H9 (cell line): ENCODE data around the gene LAMTOR4. TPM values are rescaled to one million over a fixed set of nuclear protein-coding genes. Genes with fewer than 3 reads are reported as not detected.

Experiments used
- DNase-seq: peaks from one replicate; pipeline ENCODE4 v3.0.0-alpha.2; 2017
- H2AFZ ChIP-seq: one replicate; pipeline ENCODE4 v1.6.1; 2013; ENCODE audit warnings: mild to moderate bottlenecking, low read length, control low read depth, moderate library complexity
- H2AK5ac ChIP-seq: 2 replicates; pipeline ENCODE4 v1.6.1; 2013; ENCODE audit warnings: low read length, control low read depth, mixed read lengths; ENCODE audit not compliant: insufficient read length
- H2BK120ac ChIP-seq: one replicate; pipeline ENCODE4 v1.6.1; 2013; ENCODE audit warnings: low read depth, mild to moderate bottlenecking, low read length, control low read depth, inconsistent platforms; ENCODE audit not compliant: poor library complexity, severe bottlenecking
- H2BK12ac ChIP-seq: 2 replicates; pipeline ENCODE4 v1.6.1; 2013; ENCODE audit warnings: low read length, control low read depth, mixed read lengths, low read depth; ENCODE audit not compliant: insufficient read length
- H2BK15ac ChIP-seq: 2 replicates; pipeline ENCODE4 v1.6.1; 2013; ENCODE audit warnings: low read depth, low read length, control low read depth
- H2BK20ac ChIP-seq: one replicate; pipeline ENCODE4 v1.6.1; 2013; ENCODE audit warnings: low read depth, mild to moderate bottlenecking, low read length, control low read depth, inconsistent platforms; ENCODE audit not compliant: poor library complexity, severe bottlenecking
- H2BK5ac ChIP-seq: 2 replicates; pipeline ENCODE4 v1.6.1; 2013; ENCODE audit warnings: low read length, control low read depth, mixed read lengths; ENCODE audit not compliant: insufficient read length
- H3K14ac ChIP-seq: 2 replicates; pipeline ENCODE4 v1.6.1; 2013; ENCODE audit warnings: low read length, control low read depth; ENCODE audit not compliant: insufficient read depth
- H3K18ac ChIP-seq: 2 replicates; pipeline ENCODE4 v1.6.1; 2013; ENCODE audit warnings: low read depth, mild to moderate bottlenecking, mixed read lengths, low read length, control low read depth; ENCODE audit not compliant: insufficient read length
- H3K23ac ChIP-seq: 2 replicates; pipeline ENCODE4 v1.6.1; 2013; ENCODE audit warnings: low read length, control low read depth, mixed read lengths, low read depth; ENCODE audit not compliant: insufficient read length
- H3K23me2 ChIP-seq: 2 replicates; pipeline ENCODE4 v1.6.1; 2013; ENCODE audit warnings: low read depth, mild to moderate bottlenecking, mixed read lengths, low read length, control low read depth; ENCODE audit not compliant: insufficient read length, poor library complexity, severe bottlenecking
- H3K27ac ChIP-seq: 2 replicates; pipeline ENCODE4 v1.5.1; 2013; ENCODE audit warnings: low read length, control low read depth, mixed read lengths, low read depth; ENCODE audit not compliant: insufficient read length
- H3K27me3 ChIP-seq: 2 replicates; pipeline ENCODE4 v1.6.1; 2013; ENCODE audit warnings: low read length, control low read depth, inconsistent platforms; ENCODE audit not compliant: insufficient read depth
- H3K4ac ChIP-seq: 2 replicates; pipeline ENCODE4 v1.6.1; 2013; ENCODE audit warnings: low read depth, mild to moderate bottlenecking, control low read depth, inconsistent platforms, low read length, moderate library complexity
- H3K4me1 ChIP-seq: 2 replicates; pipeline ENCODE4 v1.6.1; 2013; ENCODE audit warnings: low read length, control low read depth, inconsistent platforms; ENCODE audit not compliant: insufficient read depth
- H3K4me2 ChIP-seq: 2 replicates; pipeline ENCODE4 v1.6.1; 2013; ENCODE audit warnings: low read length, control low read depth, mixed read lengths; ENCODE audit not compliant: insufficient read length, insufficient read depth
- H3K56ac ChIP-seq: 2 replicates; pipeline ENCODE4 v1.6.1; 2013; ENCODE audit warnings: low read depth, mild to moderate bottlenecking, mixed read lengths, low read length, control low read depth; ENCODE audit not compliant: insufficient read length
- H3K79me1 ChIP-seq: 2 replicates; pipeline ENCODE4 v1.6.1; 2013; ENCODE audit warnings: low read depth, mild to moderate bottlenecking, moderate library complexity, low read length, control low read depth, inconsistent platforms; ENCODE audit not compliant: insufficient read depth, poor library complexity, severe bottlenecking
- H3K79me2 ChIP-seq: 2 replicates; pipeline ENCODE4 v1.6.1; 2013; ENCODE audit warnings: low read length, control low read depth, inconsistent platforms; ENCODE audit not compliant: insufficient read depth
- H3K9ac ChIP-seq: 2 replicates; pipeline ENCODE4 v1.6.1; 2013; ENCODE audit warnings: low read length, control low read depth, mixed read lengths; ENCODE audit not compliant: insufficient read length; ENCODE audit errors: extremely low read depth
- H3K9me3 ChIP-seq: one replicate; pipeline ENCODE4 v1.6.1; 2013; ENCODE audit warnings: low read depth, low read length, inconsistent platforms; ENCODE audit not compliant: control insufficient read depth
- H3T11ph ChIP-seq: one replicate; pipeline ENCODE4 v1.6.1; 2013; ENCODE audit warnings: mild to moderate bottlenecking, low read length, control low read depth, inconsistent platforms
- H4K20me1 ChIP-seq: one replicate; pipeline ENCODE4 v1.6.1; 2013; ENCODE audit not compliant: control insufficient read depth, insufficient read length, insufficient read depth
- H4K5ac ChIP-seq: 2 replicates; pipeline ENCODE4 v1.6.1; 2013; ENCODE audit warnings: low read depth, mild to moderate bottlenecking, mixed read lengths, low read length, control low read depth; ENCODE audit not compliant: insufficient read length
- H4K8ac ChIP-seq: replicated peaks from 2 replicates; pipeline ENCODE4 v1.6.1; 2013; ENCODE audit warnings: low read length, control low read depth, mixed read lengths, low read depth; ENCODE audit not compliant: insufficient read length
- H4K91ac ChIP-seq: 2 replicates; pipeline ENCODE4 v1.6.1; 2013; ENCODE audit warnings: low read depth, mild to moderate bottlenecking, moderate library complexity, mixed read lengths, low read length, control low read depth; ENCODE audit not compliant: insufficient read length
- H3K27ac Mint-ChIP-seq, 3 experiments: 2 replicates in 2 of 3; 3 replicates in 1 of 3; pipeline ENCODE4 v1.8.0; 2020 to 2021; ENCODE audit warnings: mixed read lengths in 3 of 3, mild to moderate bottlenecking in 1 of 3, moderate library complexity in 1 of 3
- H3K27me3 Mint-ChIP-seq: 2 replicates; pipeline ENCODE4 v1.8.0; 2021; ENCODE audit warnings: low read depth, mild to moderate bottlenecking, moderate library complexity, mixed read lengths
- H3K36me3 Mint-ChIP-seq, 3 experiments: 2 replicates in 2 of 3; 3 replicates in 1 of 3; pipeline ENCODE4 v1.8.0; 2020 to 2021; ENCODE audit warnings: low read depth in 3 of 3, mixed read lengths in 3 of 3; ENCODE audit not compliant: insufficient read depth in 1 of 3
- H3K4me1 Mint-ChIP-seq, 2 experiments: 2 replicates each; pipeline ENCODE4 v1.8.0; 2020; ENCODE audit warnings: mixed read lengths in 2 of 2
- H3K4me3 Mint-ChIP-seq, 2 experiments: 2 replicates in 1 of 2; 3 replicates in 1 of 2; pipeline ENCODE4 v1.8.0; 2020 to 2021; ENCODE audit warnings: mild to moderate bottlenecking in 2 of 2, mixed read lengths in 2 of 2, moderate library complexity in 1 of 2
- H3K9me3 Mint-ChIP-seq, 2 experiments: 2 replicates in 1 of 2; 3 replicates in 1 of 2; pipeline ENCODE4 v1.8.0; 2020; ENCODE audit warnings: mild to moderate bottlenecking in 2 of 2, mixed read lengths in 2 of 2, moderate library complexity in 1 of 2
- WGBS: extraction: QIAGEN DNeasy Blood & Tissue Kit; methylation state at CpG from one replicate; pipeline ENCODE4 v1.1.7; 2013; ENCODE audit warnings: missing lambda C conversion rate, low lambda C conversion rate, mixed read lengths; ENCODE audit not compliant: insufficient read length; ENCODE audit errors: extremely low coverage; 5-methylcytosine and 5-hydroxymethylcytosine counted together
- total RNA-seq: library from RNA; stranded (reverse); gene quantifications from 2 replicates; pipeline ENCODE4 v1.2.1, GENCODE V29; 2021
- TF ChIP-seq, protein P1 (sequence below): fragments of 200-600 bp; sonication (generic); conservative IDR thresholded peaks from 3 replicates; pipeline ENCODE4 v1.8.0; 2021; ENCODE audit warnings: antibody characterized with exemption, mild to moderate bottlenecking

LAMTOR4 gene
- total RNA-seq, 1 experiment from 2014 or later, result 179 TPM

DNA sequence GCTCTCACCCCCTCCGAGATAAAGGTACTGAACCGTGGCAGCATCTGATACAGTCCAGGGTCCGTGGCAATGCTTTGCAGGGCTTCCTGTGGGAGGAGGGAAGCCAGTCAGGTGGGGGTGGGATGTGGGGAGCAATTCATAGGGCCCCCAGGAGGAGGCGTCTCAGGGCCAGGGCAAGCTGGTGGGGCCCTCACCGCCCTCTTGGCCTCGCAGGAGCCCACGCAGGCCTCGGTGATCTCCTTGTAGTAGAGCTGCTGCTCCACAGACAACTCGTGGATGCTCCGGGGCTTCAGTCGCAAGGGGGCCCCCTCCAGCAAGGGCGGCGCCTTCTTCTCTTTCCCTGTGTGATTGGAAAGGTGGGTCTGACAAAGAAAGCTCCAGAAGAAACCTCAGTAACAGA lies 36.8 kb upstream of the LAMTOR4 start:
- Histone ChIP-seq H4K91ac (no peak overlapping the region), H3T11ph (no peak overlapping the region), H2AFZ (no peak overlapping the region), H3K9me3 (no peaks in the 10 kb centered on the region), H2BK5ac (no peak overlapping the region), H3K4me1 (no peaks in the 10 kb centered on the region), H3K27me3 (no peaks in the 10 kb centered on the region), H4K8ac (no peak overlapping the region), H3K9ac (no peak overlapping the region), H4K5ac (no peak overlapping the region), H2BK120ac (no peak overlapping the region), H2AK5ac (no peak overlapping the region), H3K4ac (no peak overlapping the region), H2BK15ac (no peak overlapping the region), H3K56ac (no peak overlapping the region), H3K79me2 (no peaks in the 10 kb centered on the region), H2BK12ac (no peak overlapping the region), H3K14ac (no peak overlapping the region), H2BK20ac (no peak overlapping the region), H3K4me2 (no peak overlapping the region), H3K79me1 (no peaks in the 10 kb centered on the region), H3K23me2 (no peaks in the 10 kb centered on the region), H3K18ac (no peak overlapping the region), H3K27ac (no peak overlapping the region), H3K23ac (no peak overlapping the region), H4K20me1 (no peaks in the 10 kb centered on the region)
- Mint-ChIP-seq H3K27ac (no peak overlapping the region), H3K4me1 (0 out of 4 replicates have a peak, but pooled peaks cover 0 to 3% of the 10 kb centered on the region in 2 experiments), H3K27me3 (no peaks in the 10 kb centered on the region), H3K36me3 (peaks cover 52 to 79% (median 75%) of the 10 kb centered on the region in 3 experiments), H3K4me3 (no peak overlapping the region), H3K9me3 (no peaks in the 10 kb centered on the region)
- WGBS, result no CpG with 5 or more reads among the region's 13 CpGs
- TF ChIP-seq, protein P1, sequence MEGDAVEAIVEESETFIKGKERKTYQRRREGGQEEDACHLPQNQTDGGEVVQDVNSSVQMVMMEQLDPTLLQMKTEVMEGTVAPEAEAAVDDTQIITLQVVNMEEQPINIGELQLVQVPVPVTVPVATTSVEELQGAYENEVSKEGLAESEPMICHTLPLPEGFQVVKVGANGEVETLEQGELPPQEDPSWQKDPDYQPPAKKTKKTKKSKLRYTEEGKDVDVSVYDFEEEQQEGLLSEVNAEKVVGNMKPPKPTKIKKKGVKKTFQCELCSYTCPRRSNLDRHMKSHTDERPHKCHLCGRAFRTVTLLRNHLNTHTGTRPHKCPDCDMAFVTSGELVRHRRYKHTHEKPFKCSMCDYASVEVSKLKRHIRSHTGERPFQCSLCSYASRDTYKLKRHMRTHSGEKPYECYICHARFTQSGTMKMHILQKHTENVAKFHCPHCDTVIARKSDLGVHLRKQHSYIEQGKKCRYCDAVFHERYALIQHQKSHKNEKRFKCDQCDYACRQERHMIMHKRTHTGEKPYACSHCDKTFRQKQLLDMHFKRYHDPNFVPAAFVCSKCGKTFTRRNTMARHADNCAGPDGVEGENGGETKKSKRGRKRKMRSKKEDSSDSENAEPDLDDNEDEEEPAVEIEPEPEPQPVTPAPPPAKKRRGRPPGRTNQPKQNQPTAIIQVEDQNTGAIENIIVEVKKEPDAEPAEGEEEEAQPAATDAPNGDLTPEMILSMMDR, result no peak
- DNase-seq, result no peak
